Measurements from ENCODE around the gene CRB3.

GRCh38 chr19:6514089-6514488 lies 50.0 kb downstream of the CRB3 start:
- TF ChIP-seq CTCF (IDR thresholded peaks at IDR 0.05; ENCODE audit: low read depth, low read length, missing input control) (no peak), RAD21 (IDR thresholded peaks at IDR 0.05) (no peak), REST (IDR thresholded peaks at IDR 0.05) (no peak), EGR1 (IDR thresholded peaks at IDR 0.05; ENCODE audit: low read depth in 2 of 2) (no peak), TAF1 (conservative IDR thresholded peaks at IDR 0.05) (no peak), FOXA1 (IDR thresholded peaks at IDR 0.05) (no peak), MAX (IDR thresholded peaks at IDR 0.05) (no peak), NR2F2 (IDR thresholded peaks at IDR 0.05) (no peak), YY1 (IDR thresholded peaks at IDR 0.05) (no peak), ZBTB33 (IDR thresholded peaks at IDR 0.05) (no peak), ATF3 (IDR thresholded peaks at IDR 0.05) (no peak), GABPA (IDR thresholded peaks at IDR 0.05 in 1 of 2, conservative IDR thresholded peaks at IDR 0.05 in 1 of 2) (no peak)

Data from liver (tissue), 3 donors.